D341Med (cell line): ENCODE results near the gene ABCG1.
A peak's percentile ranks its signal among the peaks of the same experiment; 100 is the strongest.

Source experiments
- DNase-seq: peaks from one replicate; pipeline ENCODE4 v3.0.0; 2012; ENCODE audit warnings: low spot score

Gene ABCG1

DNA sequence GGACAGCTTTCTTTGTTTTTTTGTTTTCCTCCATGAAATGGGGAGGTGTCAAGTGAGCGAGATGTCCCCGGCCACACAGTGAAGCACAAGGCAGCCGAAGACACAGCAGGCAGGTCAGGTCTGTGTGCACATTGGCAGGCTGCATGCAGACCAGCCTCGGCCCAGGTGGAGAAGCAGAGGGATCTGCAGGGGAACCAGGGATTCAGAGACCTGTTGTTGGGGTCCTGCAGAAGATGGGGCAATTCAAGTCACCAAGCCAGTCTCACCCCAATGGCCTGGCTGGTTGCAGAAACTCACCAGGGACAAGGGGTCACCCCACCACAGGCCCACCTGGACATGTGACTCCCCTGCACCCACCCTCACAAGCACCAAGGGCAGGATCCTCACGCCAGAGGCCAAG is 4.0 kb upstream of the ABCG1 start:
- DNase-seq = no peak

DNA sequence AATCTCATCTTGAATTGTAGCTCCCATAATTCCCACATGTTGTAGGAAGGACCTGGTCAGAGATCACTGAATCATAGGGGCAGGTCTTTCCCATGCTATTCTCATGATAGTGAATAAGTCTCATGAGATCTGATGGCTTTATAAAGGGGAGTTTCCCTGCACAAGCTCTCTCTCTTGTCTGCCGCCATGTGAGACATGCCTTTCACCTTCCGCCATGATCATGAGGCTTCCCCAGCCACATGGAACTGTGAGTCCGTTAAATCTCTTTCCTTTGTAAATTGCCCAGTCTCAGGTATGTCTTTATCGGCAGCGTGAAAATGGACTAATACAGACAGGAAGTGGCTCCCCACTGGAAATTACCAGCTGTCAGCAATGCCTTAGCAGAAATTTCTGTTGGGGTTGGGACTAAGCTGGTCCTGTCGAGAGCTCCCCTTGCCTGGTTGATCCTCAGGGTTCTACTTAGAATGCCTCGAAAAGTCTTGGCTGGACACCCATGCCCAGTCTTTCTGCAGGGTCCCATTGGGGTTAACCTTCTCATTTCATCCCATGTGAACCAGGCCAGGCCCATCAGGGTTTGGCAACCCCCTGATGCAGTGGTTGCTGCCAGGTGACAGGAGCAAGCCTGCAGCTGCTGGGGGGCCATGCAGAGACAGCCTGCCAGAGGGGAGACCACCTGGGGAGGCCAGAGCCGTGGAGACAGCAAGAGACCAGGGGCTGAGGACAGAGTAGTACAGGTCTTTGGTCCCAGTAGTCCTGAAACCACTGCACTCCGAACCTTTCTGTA is 2.8 kb upstream of the ABCG1 start:
- no peak for DNase-seq

DNA sequence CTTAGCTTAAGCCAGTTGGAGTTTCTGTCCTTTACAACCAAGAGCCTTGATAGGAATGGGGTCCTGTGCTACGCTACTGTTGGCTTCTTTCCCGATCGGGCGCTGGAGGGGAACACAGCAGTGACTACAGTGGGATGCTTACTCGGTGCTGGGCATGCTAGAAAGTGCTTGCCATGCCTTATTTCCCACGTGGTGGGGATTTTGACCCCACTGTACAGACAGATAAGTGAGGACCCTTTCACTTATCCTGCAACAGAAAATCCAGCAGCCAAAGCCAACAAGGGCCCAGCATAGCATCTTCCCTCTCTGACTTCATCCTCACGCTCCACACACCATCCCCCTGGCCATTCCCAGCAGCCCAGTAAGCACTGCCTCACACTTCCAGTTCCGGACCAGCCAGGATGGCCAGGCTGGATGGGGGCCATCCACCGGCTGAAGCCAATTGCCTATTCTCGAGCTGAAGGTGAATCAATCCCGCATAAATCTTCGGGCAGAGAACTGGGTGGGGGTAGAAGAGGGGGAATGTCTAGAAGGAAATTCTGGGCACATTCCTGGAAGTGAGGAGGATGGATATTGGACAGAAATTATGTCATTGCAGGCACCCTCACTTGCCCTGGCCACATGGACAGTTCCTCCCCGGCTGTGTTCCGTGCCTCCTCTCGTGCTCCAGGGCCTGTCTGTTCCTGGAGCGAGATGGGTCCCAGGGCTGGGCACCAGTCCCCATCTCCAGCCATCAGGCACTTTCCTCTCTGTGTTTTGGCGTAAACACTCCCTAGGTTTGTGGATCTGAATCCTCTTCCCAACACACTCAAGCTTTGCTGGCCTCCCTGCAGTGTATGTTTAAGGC is 2.0 kb upstream of the ABCG1 start:
- DNase-seq = peak; percentile 22

DNA sequence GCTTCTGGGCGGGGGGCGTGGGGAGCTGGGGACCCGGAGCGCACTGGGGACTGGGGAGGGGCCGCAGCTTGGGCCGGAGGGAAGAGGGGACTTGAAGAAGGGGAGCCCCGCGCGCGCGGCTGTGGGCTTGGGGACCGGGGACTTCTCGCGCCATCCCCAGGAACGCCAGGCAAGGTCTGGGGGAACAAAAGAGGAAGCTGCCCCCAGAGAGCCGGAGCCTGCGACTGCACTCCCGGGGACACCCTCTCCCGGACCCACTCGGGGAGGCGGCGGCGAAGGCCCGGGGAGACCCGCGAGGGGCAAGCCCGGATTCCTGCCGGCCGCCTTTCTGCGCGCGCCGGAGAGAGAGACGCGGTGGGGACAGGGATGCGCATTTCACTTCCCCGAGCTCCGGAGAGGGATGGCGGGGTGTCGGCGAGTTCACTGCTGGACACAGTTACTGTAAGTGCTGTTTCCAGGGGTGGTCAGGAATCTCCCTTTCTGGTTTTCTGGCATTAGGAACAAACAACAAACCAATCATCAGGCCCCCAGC is 732 bp downstream of the ABCG1 start:
- peak; percentile 58 for DNase-seq

DNA sequence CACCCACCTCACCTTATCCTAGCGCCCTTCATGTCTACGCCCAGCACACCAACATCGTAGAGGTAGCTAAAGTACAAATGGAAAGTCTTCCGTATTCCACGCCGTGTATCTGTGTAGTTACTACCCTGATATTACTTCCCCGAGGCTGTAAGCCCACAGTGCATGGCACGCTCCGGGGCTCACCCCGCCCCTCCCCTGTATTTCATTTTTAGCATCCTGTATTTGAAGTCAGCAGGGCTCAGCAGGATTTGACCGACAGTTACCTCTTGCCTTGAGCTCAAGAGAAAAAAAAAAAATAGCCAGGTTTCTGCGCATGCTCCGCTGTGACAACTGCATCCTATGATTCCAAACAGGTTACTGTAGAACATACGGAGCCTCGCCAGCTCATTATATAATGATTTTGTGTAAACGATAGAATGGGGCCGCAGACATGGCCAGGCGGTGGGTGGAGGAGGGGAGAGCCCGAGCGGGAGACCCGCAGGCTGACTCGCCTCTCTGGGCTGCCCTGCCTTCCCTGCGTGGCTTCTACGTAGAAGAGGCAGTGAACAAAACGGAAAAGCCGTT is 1.3 kb downstream of the ABCG1 start:
- peak; percentile 47 for DNase-seq

DNA sequence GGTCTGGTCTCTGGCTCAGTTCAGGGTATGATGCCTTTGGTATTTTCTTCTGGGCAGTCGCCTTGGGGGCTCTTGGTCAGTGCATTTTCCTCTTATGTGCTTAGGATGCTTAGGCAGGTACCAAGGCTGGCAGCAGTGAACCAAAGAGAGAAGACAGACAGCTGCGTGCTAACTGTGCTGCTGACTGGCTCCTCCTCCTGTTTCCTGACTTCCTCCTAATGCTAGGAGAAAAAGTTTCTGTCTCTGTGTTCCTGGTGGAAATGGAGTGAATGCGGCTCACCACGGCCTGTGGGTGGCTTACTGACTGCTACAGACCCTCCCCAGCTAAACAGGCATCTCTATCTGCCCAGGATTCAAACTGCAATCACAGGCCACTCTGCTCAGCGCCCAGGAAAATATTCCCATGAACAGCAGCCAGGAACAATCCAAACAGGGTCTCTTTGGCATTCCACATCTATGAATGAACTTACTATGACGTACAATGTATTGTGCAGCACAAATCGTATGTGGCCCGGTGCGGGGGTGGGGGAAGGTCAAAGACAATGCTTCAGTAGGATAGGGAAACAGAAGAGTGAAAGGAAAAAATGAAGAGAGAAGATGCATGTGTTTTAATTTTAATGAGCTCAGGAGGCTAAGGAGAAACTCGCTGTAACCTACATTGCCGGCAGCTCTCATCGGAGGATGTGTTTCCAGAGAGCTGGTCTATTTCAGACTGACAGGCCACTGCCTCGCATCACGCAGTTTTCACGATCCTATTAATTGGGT is 2.8 kb downstream of the ABCG1 start:
- peak; percentile 14 for DNase-seq

DNA sequence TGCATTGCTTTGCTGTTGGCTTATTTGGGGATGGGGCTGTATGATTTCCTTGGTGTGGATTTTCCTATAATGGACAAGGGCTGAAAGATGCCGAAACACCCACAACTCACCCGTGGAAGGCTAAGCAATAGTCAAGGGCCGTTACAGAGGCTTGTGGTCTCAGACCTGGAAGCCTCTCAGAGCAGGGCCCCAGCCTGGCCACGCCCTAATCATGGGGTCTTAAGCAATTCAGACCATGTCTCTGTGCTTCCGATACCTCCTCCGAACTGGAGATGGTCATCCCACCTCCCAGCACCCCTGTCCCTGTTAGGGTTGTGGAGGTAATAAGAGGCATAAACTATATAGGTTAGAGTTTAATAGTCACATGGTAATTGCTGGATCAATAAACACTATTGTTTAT is 3.4 kb downstream of the ABCG1 start:
- DNase-seq = no peak

DNA sequence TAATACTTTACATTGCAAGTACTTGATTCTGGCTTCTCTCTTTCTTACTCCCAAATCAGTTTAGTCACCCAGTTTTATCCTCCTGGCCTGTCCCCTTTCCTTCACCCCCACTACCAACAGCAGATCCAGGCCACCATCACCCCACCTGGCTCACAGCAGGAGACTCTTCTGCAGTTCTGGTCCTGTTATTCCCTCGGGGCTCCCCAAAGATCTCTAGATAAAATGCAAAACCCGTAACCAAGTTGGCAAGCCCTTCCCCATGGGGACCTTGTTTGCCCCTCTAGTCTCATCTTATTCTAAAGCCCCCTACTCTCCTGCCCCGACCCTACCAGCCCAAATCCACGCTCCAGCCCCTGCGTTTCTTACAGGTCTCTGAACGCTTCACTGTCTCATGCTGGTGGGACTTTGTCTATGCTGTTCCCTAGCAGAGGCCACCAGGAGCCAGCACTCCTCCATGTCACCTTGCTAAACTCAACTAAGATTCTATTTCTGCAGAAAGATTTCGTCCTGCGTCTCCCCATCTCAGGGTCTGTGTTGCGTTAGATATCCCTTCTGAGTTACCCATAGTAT is 4.0 kb downstream of the ABCG1 start:
- no peak for DNase-seq

DNA sequence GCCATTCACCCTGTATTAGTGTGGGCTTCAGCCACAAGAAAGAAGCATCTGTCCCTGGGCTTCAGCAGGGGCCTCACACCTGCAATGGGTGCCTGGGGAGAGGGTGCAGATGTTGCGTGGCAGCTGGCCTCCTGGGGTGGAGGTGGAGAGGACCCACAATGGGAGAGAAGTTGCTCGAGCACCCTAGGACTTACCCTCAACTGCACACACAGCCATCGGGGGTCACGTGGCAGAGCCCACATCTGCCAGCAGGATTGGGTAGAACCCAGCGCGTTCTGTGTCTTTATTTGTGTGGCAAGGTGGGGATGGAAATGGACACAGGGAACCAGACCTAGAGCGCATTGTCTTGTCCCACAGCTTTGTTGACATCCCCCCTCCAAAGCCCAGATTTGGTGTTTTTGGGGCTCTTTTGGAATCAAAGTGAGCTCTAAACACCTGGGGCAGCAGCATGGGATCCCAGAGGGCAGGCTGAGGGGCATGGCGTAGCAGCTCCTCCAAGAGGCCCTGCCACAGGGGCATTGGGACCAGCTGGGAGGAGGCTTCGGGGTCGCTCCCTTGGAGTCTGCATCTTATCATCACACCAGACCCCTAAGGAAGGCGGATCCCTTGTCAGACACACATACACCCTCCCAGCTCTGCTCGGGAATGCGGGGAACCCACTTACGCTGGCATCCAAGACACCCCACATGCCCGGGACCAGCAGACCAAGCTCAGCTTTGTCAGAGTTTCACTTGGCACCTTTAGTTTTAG is 5.1 kb downstream of the ABCG1 start:
- no peak for DNase-seq

DNA sequence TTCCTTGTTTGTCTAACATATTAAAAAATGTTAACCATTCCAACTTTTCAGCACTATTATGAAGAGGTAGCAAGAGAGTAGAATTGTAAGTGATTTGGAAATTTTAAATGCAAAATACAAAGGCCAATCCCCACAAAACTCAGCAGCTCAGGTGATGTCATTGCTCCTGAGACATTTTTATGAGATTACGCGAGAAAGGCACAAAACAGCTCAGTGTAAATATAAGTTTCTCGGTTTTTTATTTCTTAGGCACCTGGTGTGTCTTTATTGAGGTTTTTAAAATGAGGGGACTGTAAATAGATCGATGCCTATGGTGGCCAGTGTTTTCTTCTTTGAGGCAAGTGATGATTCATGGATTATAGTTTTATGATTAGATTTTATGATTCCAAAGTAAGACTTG is 6.1 kb downstream of the ABCG1 start:
- no peak for DNase-seq

DNA sequence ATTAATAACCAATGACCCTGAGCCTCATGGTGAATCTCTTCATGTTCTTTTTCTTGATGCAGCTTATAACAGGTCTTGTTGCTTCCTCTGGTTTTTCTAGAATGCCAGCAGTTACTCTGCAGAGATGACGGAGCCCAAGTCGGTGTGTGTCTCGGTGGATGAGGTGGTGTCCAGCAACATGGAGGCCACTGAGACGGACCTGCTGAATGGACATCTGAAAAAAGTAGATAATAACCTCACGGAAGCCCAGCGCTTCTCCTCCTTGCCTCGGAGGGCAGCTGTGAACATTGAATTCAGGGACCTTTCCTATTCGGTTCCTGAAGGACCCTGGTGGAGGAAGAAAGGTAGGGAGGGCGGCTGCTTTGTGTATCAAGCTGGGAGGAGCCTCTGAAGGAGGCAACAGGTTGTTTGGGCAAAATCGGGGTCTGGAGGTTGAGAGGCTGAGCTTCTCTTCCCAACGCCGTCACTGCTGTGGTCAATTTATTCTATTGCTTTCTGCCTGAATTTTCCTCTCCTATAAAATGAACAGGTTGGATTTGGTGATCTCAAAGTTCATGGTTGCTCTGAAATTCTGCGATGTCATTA is 6.7 kb downstream of the ABCG1 start:
- no peak for DNase-seq

DNA sequence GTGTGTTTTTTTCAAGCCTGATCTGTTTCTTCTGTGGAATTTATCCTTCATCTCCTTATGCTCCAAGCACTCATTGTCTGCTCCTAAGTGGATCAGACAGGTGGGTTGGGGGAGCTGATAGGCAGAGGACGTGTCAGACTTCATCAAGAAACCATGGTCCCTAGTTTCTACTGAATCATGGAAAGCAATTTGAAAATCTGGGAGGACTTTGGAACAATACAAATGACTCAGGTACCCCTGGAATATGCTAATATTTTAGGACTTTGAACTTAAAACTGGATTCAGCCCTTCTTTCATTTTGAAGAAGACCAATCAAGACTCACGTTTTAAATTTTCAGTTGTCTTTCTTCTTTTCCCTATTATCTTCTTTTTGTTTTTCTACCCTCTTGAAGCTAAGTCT is 7.7 kb downstream of the ABCG1 start:
- DNase-seq = no peak

DNA sequence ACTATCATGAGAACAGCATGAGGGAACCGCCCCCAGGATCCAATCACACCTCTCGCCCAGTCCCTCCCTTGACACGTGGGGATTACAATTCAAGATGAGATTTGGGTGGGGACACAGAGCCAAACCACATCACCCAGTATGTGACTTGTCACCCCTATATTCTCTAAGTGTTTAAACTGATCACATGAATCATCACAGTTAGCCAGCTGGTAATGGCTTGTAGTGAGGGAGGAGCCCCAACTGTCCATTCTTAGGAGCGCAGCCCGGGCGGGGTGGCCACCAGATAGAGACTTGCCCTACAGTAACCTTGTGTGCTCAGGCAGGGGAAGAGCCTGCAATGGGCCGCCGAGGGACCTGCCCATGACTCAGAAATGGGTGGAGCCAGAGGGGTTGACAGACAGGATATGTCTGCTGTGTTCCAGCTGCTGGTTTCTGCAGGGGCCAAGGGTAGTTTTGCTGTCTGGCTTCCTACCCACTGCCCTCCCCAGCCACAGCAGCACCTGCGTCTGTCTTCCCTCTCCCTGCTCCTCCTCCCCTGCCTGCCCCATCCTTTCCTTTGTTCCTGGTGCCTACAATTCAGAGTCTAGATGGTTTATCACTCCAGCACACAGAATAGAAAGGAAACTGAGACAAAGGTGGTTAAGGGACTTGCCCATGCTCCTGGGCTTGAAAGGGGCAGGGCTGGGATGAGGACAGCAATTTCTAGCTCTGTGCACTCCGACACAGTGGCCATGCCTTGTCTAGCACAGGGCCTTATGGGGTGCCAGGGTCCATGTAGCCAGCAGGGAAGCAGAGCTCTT is 9.2 kb downstream of the ABCG1 start:
- DNase-seq = no peak

DNA sequence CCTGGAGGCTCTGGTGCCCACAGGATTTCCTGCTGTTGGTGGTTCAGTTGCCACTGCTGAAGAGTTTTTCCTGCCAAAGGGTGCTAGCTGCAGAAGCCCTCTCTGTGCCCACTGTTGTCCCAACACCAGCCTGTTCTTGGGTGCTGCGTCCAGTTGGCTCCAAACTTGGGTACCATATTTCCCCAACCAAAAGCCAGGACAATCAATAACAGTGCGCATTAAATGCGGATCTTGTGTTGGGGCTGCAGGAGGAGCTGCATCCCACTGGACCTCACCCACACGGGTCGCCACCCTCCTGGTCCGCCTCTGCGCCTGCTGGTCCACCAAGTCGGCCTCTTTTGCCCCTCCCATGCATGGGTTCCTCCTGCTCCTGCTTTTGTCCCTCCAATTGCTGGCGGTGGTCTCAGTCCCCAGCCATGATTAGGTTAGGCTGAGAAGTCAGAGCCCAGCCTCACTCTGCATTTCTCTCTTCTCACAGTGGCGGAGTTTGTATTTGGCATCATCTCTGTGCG is 9.8 kb downstream of the ABCG1 start:
- no peak for DNase-seq

DNA sequence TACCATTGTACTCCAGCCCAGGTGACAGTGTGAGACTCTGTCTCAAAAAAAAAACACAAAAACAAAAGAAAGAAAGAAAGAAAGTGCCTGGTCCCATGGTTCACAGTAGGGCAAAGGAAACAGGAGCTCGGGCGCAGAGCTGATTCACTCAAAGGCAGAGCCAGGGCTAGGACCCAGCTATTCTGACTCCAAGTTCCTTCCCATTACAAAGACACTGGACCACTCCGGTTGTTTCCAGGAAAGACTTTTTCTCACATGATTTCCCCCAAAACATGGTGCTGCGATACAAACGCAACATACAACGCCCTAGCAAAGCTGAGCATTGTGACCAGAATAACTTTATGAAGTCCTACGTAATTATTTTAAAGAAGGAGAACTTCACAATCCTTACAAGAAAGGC is 10.7 kb downstream of the ABCG1 start:
- DNase-seq = no peak

DNA sequence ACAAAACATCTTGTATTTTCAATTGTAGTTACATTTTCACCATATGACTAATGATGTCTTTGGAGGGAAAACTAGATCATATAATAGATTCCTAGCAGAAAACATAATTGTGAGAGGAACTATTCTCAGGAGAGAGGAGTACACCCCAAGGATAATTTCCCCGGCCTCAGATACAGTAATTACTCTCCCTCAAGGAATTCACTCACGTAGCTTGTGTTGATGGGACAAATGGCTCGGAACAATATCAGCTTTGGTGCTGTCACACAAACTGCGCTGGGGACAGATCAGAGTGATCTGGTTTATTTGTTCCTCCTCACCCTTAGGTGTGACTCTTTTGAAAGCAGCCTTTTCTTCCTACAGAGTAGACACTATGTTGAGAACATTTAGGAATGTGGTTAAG is 11.2 kb downstream of the ABCG1 start:
- no peak for DNase-seq

DNA sequence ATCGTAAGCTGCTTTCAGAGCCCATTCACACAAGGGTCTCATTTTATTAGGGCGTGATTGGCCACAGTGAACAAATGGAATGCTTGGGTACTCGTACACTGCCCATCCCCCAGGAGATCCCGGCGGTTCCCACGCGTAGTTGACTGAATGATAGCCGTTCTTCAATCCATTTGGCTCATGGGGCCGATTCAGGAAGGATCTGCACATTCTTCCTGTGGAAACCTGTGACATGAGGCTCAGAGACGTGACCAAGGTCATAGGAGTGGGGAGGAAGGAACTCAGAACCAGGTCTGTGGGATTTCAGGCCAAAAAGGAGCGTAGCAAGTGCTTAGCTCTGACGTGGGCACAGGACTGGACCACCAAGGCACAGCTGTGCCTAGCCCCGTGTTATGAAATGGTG is 11.7 kb downstream of the ABCG1 start:
- no peak for DNase-seq

DNA sequence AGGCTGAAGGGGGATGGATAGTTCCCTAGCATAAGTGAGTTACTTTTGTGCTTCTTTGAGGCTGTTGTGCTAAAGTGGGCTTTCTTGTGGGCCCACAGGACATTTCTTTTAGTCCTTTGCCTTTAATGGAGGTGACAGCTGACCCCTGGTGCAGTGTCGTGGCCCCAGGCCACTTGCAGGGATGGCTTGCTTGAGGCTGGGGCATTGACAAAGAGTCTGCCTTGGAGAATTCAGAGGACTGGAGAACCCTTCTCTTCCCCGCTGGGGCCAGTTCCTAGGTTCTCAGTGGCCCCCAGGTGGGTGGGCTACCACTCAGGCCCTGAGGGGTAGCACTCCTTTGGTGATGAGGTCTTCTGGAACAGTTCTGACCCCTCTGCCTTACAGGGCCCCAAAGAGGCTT is 12.8 kb downstream of the ABCG1 start:
- DNase-seq = no peak

DNA sequence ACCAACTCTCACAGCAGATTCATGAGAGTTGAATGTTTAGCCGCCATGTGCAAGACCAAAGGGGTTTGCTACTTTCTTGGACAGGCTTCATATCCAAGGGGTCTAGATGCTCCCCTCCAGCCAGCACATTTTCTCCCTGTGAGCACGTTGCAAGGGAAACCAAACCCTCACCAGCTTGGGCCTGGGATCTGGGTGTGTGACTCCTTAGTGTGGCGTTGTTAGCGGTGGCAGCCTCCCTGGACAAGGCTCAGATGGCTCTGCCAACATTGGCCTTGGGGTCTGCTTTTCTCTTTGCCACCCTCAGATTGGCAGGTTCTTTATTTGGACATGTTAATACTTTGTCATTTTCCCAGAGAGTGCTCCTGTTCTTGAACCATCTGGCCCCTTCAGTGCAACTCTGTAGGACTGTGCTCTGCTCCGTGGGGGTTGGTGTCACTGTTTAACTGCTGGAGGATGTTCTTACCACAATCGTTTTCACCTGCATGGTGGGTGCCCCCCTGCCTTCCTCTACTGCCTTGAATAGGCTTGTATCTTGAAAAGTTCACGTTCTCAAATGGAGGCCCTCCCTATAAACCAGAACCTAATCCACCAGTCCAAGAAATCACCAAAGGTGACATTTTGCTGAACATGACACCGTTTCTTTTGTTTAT is 13.4 kb downstream of the ABCG1 start:
- no peak for DNase-seq
